Stimulated activated CD4-positive, alpha-beta T cell treated with anti-CD3 and anti-CD28 coated beads, Interleukin-15, amount 100 ng/mL, for 24 hours (primary cell): ENCODE measurements around the gene NFYC.

Source experiments
- DNase-seq: peaks from one replicate; pipeline ENCODE4 v3.0.0-alpha.2; 2020

NFYC gene

DNA sequence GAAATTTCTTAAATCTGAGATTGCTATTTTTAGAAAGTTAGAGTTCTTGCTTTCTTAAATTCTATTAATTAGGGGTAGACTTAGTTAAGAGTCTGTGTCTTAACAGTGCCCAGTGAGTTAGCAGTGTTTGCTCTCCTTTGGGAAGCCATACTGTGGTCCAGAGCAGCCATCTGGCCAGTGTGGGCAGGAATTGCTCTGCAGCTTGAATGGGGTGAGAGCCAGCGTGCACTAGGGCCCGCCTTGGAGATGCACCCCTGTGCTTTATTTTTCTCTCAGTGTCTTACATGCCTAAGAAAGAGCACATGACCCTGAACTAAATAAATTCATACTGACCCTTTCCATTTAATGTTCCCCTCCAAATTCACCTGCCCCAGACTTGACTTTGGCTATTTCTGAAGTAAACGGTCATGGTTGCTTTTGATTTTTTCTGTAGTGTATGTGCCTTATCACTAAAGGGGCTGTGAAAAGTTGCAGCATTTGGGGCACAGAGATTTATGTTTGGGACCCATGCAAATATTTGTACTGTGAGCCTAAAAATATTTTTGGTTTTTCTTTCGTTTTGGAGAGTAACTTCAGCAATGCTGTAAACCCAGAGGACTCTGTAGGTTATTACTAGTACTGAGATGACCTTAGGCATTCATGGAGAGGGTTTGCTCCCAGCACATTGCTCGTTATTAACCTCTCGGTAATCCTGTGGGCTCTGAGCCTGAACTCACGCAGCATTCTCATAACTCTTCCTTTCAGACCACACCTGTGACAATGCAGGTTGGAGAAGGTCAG, 70.8 kb downstream of the NFYC start:
- no peak for DNase-seq

DNA sequence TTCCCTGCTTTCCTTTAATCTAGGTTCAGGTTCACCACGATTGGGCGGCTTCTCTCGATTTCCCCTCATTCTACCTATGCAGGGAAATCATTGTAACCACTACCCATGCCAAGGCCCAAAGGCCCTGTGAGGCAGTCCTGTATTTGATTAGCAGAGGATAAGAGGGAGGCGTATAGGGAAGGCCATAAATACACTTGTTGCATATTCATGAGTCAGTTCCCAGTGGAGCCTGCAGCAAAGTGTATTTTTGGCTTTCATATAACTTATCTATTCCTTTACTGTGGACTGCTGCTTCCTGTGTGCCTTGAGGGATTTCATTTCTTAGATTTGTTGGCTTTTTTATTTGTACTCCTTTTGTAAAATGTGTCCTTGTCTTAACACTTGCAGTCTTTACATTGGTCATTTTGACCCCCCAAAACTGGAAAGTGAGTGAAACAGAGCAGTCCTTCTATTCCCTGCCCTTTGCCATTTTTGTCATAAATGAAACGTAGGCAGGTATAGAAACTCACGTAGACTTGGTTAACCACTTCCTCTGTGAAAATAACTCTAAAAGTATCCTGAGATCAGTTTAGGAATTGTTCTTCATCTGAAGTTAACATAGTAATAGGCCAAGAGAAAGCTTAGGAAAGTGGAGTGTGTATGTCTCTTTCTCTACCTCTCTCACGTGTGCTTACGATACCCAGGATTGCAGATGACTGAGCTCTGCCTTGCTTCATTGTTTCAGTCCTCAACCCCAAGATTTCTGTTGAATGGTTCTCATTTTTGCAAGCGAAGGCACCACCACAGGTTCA, 72.4 kb downstream of the NFYC start:
- no peak for DNase-seq

DNA sequence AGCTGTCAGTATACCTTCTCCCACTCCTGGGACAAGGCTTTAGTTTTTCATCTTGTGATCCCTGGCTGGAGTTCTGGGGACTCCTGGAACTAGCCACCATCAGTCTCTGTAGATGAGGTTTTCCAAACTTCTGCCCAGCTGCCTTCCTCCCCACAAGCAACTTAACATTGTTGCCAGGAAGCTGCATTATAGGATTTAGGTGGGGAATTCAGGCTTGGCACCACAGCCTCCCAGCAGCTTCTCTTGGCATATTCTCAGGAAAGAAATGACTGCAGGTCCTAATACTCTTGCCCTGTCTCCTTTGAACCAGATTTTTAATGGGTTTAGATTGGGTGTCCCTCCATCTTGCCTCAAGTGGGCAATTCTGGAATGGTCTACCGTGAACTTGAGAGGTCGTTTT, 73.5 kb downstream of the NFYC start:
- DNase-seq: no peak

DNA sequence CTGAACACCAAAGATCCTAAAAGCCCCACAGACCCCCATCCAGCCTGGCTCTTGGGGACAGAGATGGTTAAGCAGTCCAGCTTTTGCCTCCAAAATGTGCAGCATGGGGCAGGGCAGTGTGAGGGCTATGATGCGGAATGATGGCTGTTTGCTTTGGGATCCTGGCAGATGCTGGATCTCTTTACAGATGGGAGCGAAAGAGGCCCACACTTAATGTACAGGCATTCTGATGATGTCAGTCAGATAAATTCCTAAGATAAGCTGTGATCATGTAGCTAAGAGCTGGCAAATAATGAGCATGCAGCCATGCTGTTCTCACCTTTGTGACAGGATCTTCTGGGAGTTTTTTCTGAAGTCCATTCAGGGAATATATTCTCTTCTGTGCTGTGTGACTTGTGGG, 74.5 kb downstream of the NFYC start:
- DNase-seq: no peak

DNA sequence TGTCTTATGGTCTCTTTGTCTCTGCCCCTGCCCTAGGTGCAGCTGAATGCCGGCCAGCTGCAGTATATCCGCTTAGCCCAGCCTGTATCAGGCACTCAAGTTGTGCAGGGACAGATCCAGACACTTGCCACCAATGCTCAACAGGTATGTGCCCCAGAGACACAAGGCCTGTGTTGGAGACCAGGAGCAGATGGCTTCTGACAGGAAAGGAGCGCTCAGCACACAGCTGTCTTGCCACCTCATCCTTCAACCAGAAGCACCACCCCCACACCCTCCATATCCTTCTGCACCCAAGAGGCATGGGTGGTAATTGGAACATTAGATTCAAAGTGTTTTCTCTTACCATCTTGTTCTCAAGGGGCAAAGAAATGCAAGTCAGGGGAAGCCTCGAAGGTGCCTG, 75.1 kb downstream of the NFYC start:
- DNase-seq: no peak

DNA sequence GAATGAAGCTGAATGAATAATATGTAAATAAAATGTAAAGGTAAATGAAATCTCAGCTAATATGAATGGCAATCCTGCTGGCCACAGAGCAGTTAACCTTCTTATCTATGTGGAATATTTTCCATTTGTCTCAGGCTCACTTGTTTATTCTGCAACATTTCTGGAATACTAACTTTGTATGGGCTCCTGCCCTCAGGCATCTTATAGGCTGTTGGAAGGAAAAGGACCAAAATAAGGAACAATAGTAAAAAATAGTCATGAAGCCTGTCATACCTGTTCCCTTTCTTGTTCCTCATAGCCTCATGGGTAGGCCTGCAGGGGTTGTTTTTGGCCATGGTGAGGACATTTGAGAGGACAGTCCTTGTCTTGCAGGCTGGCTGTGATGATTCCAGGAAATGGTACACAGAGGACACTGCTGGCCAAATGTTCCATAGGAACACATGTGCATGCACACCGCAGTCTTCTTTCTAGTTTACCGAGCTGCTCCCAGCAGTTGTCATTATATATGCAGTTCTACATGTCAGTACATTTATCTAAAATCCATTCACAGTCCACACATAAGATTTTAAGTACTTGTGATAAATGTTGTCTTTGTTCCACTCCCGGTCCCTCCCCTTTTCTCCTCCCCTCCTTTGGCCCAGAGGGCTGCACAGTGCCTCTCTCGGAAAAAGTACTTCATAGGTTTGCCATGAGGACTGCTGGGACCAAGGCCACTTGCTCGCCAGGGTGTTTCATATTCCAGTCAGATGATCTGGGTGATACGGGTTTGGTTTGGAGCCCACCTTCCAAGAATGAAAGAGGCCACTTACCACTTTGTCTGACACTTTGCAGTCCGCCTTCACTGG, 76.9 kb downstream of the NFYC start:
- DNase-seq: no peak

DNA sequence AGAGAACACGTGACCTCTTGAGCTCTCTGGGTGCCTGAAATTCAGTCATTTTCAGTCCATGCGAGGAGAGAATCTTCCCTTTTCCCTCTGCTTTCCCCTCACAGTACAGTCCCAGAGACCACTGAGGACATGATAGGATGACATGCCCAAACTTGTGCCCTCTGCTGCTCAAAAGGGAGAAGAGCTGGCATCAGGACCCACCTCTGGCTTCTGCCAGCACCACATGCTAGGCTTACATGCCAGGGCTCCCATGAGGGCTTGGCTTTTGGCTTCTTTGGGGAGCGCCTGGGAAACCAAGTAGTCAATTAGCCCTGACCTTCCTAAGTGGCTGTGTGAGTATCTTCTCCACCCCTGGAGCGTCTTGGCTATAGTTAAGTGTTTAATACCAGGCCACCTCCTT, 78.3 kb downstream of the NFYC start:
- no peak for DNase-seq

DNA sequence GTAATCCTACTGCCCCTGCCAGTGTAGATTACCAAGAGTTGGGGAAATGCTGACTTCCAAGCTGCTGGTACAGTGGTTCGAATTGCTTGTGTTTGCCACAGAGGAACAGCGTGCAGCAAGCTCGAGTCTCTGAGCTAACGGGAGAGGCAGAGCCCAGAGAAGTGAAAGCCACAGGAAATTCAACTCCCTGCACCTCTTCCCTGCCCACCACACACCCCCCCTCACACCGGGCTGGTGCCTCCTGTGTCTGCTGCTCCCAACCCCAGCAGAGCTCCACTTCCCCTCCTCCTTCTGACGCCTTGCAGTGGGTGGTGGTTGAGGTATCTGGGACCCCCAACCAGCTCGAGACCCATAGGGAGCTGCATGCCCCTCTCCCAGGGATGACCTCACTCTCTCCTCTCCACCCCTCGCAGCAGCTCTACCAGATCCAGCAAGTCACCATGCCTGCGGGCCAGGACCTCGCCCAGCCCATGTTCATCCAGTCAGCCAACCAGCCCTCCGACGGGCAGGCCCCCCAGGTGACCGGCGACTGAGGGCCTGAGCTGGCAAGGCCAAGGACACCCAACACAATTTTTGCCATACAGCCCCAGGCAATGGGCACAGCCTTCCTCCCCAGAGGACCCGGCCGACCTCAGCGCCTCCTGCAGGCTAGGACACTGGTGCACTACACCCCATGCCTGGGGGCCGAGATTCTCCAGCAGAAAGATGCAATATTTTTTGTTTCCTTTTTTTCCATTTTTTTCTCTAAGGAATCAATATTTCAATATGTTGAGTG, 79.0 kb downstream of the NFYC start:
- no peak for DNase-seq

DNA sequence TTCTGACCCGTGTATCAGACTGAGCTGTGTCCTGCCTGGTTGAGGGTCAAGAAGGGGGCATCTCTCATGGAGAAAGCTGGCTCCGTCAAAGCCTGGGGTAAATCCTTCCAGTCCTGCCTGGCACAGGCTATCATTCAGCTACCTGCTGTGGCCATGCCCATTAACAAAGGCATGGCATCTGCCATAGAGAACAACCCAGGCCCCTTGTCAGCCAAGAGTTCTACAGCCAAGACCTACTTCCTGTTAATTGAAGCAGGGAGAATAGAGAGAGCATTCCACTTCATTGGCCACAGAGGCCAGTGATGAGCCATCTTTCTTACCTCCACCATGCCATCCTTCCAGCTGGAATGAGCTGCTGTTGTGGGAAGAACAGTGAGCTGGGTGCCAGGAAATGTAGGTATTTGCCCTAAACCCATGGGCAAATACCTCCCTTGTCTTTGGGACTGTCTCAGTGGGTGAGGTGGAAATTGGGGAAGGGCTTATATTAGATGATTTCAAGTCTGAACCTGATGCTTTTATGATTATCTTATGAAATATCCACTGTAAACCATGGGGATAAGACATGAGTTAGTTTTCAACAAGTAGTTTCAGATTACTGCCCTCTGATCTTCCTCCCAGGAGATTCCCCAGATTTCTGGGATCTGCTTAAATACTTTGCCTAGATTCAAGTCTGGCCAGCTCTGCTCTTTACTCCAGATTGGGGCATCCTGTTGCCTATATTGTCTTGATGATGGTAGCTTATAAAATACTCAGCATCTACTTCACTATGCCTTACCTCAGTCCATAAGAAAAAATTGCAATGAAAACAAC, 80.8 kb downstream of the NFYC start:
- no peak for DNase-seq

DNA sequence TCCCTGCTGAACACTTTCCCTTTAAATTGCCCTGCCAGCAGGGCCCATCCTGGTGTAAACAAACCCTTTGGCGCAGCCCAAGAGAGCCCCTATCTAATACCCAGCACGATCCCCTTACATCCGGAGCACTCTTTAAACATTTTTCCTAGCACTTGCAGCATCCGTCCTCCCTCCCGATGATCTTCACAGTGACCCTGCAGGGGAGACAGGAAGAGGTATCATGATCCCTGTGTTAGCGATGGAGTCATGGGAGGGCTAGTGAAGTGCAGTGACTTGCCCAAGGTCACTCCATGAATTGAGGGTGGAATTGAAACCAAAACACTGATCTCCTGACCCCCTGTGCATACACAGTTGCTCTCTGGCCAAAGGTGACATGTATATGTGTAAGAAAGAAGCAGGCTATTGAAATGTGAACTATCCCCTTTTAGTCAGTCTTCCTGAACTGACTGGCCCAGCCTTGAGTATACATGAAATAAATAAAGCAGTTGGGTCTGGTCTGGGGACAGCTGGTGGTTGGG, 82.3 kb downstream of the NFYC start:
- DNase-seq: no peak

DNA sequence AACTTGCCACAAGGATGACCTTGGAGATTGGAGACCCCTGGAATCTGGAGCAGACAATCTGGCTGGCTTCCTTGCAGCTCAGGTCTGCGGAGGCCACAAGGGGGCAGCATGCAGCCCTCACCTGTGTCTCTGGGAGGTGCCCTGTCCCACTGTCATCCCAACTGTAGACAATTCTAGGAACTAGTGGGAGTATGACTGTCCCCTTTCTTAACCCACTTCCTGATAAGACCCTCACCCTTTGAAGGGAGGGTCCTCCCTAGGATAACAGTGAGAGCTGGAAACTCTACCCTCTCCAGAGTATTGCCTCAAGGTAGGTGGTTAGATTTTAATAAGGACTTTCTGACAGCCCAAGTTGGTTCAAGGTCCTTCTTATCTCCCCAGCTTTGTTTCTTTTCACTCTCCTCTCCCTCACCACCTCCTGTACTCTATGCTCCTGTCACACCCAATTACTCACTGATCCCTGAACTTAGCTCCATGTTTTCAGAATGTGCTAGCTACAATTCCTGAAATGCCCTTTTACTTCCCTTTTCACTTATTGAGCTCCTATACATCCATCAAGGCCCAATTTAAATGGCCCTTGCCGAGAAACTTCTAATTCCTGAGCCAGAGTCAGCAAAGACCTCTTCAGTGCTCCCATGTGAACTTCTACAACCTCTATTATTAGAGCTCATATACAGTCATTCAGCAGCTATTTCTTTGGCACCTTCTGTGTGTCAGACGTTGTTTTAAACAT, 82.9 kb downstream of the NFYC start:
- DNase-seq: peak; percentile 77

DNA sequence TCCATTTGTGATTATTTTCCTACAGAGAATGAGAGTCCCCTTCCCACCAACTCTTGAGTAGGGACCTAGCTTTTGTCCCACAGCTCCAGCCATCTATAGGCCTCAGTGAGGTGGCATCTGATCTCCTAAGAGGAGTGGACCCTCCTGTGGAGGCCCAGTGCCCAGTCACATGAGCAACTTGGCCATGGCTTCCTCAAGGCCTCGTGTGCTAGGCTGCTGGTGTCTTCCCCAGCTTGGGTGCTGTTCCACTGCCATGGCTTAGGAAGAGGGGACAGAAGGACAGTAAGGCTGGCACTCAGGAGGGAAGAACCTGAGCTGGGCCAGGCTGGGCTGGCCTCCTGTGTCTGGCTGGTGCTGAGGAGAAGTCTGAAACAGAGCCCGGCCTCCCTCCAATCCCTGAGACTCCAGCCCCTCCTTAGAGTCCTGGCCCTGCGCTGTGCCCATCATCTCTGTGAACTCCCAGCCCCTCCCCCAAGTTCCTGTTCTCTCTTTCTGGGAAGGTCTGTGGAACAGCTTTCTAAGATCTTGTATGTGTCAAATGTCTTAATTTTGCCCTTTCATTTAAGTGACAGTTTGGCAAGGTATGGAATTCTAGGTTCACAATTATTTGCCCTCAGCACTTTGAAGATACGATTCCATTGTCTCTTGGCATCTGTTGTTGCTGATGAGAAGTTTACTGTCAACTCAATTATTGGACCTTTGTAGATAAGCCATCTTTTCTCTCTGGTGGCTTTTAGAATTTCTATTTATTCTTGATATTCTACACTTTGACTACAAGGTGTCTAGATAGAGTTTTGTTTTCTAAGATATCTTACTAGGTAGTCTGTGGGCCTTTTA, 85.0 kb downstream of the NFYC start:
- DNase-seq: no peak

DNA sequence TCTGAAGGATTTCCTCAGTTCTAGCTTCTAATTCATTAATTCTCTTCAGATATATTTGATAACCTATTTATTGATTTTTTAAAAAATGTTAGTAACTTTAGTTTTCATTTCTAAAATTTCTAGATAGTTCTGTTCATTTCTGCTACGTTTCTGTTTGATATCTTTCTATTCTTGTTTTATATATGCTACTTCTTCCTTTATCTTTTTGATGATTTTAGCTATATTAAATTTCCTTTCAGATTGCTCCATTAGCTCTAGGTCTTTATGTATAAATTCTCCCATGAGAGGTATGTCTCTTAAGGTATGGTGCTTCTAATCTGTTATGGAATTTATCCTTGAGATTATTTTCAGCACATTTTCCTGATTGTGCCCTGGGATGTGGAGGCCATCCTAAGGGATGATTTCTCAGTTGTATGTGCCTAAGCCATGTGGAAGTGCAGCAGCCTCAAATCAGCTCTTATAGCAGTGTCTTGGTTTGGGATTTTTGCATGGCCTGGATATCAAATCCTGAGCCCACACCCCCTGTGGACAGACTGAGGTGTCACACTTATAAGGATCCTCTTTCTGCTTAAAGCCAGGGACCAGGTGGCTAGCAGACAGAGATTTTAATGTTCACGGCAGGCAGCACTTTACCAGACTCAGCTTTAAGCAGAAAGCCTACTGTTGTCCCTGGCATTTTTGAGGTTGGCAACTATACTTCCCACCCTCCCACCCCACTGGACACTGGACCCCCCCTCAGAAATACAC, 85.9 kb downstream of the NFYC start:
- no peak for DNase-seq

DNA sequence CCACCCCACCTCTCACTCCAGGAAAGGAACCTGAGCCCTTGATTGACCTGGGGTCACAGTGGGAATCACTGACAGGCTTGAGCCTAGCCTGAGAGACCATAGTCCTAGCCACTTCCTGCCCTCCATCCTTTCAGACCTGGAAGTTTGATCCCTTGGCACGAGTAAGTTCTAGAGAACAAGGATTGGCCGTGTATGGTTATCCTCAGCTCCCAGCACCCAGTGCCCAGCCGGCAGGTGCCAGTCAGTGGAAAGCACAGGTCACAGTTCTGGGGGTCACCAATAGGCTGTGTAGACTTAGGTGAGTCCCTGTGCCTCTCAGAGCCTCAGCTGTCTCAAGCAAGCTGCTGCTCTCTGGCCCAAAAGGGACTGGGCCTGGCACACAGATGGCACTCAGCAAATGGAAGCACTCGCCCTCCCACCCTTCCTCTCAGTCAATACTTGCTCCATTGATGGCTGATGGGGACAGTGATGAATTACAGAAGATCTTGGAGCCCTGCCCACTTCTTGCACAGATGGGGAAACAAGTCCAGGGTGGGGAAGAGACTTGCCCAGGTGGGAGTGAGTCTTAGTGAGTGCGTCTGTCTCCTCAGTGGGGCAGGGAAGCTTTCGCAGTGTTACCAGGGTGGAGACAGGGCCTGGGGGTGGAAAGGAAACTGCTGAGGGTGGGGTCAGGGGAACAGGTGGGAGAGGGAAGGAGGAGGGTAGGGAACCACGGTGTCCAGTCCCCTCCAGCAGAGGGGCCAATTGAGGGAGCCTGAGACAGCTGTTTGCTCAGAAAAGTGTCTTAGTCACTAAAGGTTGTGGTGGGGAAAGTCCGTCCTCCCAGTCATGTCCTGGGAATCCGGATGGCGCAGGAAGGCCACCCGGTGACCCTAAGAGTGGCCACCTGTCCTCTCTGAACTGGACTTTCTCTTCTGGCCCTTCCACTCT, 89.4 kb downstream of the NFYC start:
- no peak for DNase-seq

DNA sequence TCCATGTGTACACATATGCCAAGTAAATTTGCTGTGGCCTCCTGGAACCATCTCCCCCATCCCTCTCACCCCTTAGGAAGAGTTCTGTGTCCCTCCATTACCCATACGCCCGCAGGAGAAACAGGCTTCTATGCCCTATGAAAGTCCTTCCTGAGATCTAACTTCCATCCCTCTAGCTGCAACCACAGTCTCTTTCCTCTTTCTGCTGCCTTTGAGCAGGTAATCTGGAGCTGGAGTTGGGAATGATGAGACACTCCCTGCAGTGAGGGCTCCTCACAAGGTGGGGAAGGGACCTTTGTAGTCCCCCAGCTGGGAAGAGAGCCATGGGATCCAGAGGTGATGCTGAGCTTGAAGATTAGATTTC, 90.1 kb downstream of the NFYC start:
- no peak for DNase-seq

DNA sequence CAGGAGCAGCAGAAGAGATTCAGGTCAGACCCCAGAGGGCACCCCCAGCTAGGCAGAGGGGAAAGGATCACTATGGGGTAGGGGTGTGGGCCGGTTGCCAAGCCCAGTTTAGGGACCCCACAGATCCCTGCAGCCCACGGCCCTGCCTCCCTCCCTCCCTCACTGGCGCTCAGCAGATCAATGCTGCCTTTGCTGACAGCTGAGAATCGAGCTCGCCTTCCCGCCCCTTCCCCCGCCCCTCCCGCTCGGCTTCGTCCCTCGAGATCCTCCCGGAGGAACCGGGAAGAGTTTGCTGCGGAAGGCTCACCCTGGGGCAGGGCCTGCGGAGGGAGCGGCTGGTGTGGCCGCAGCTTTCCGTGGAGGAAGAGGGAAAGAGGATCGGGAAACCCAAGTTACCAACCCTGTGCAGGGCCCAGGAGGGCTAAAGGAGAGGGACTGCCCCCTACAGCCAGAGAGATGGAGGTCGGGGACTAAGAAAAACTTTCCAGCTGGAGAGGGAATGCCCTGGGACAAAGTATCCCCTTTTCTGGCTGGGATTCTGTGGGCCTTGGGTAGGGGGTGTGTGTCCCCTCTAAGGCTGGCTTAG, 91.0 kb downstream of the NFYC start:
- DNase-seq: no peak
